Fibroblast of the aortic adventitia (primary cell): Measurements from ENCODE around the gene LRRC59. TPM values are rescaled to one million over a fixed set of nuclear protein-coding genes. Genes with fewer than 3 reads are reported as not detected.

Source experiments
- DNase-seq: peaks from one replicate; pipeline ENCODE4 v3.0.0-alpha.2; 2010; ENCODE audit warnings: low read depth
- H3K4me3 ChIP-seq: 2 replicates; pipeline ENCODE4 v1.5.1; 2011; ENCODE audit warnings: low read depth, mild to moderate bottlenecking, control low read depth, low read length, moderate library complexity
- CTCF ChIP-seq: IDR thresholded peaks from 2 replicates; pipeline ENCODE4 v1.5.1; 2011; ENCODE audit warnings: mild to moderate bottlenecking, low read length, control low read depth, inconsistent platforms; ENCODE audit not compliant: insufficient read depth
- total RNA-seq: library from RNA; depleted of rRNA; stranded (reverse); fragments of >200 nt; gene quantifications from 2 replicates; pipeline ENCODE4 v1.2.3, GENCODE V29; 2012; ENCODE audit warnings: low replicate concordance

Gene LRRC59
- total RNA-seq, 1 donor = 126 TPM

DNA sequence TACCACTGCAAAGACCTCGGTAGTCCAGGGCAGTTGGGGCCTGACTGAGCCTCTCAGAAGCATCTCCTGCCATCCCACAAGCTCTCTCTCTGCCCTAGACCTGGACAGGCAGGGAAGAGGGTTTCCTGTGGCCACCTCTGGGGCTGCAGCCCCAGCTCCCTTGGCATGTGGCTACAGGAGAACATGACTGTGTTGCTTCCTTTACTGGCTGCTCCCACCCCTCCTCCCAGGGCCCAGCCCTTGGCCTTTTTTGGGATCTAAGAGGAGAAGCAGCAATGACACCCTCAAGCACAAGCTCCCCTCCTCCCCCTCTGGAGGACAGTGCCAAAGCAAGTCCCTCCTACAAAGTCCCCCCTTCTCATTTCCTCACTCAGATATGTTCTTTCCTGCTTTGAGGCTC, 29.9 kb downstream of the LRRC59 start:
- TF ChIP-seq CTCF = no peak
- H3K4me3 ChIP-seq = no peak overlapping the region
- DNase-seq = no peak

DNA sequence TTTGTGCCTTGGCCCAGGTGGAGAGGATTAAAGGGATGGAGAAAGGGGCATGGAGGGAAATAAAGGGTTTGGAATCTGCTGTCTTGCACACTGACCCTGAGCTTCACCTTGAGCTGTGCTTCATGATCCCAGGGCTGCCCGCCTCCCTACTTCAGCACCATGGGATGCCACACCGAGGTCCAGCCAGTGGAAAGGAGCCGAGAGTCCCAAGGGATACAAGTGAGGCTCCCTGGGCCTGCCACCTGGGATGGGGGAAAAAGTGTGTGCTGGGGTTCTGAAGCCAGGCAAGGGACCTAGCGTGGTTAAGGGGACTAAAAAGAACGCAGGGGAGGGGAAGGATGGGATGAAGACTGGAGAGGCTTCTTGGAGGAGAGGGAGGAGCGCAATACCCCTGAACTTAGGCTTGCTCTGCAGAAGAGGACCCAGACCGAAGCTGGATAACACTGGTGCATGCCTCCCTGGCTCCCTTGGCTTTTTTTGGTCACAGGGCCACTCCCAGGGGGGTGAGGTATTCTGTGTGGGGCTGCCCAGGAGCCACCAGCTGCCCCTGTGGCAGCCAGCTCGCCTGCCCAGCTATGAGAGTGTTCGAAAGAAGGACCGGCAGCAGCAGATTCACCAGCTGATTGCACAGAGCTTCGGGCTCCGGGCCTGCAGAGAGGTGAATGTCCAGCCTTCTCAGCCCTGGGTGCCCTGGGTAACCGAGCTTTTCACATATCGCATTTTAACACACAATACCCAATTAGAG, 31.5 kb downstream of the LRRC59 start:
- no peak for DNase-seq
- no peak for TF ChIP-seq CTCF
- H3K4me3 ChIP-seq = no peak overlapping the region

DNA sequence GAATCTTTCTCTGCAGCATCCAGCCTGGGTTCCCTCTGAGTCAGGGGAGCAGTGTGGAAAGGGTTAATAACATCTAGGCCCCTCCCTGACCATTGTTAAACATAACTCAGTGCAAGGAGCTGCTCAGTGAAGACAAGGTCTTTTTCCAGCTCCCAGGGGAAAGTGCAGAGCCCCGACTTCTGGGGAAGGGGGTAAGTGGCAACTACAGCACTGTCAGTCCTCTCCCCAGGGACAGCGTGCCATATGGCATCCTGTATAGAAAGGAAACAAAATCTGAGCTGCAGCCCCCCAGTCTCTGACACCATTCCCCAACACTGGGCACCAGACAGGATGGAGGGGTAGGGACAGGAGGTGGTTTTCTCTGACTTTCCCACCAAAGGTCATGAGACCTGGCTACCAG, 32.2 kb downstream of the LRRC59 start:
- no peak for DNase-seq
- H3K4me3 ChIP-seq = no peak overlapping the region
- TF ChIP-seq CTCF = no peak

GRCh38 chr17:50364715-50365114, 32.6 kb downstream of the LRRC59 start:
- DNase-seq = no peak
- no peak overlapping the region for H3K4me3 ChIP-seq
- TF ChIP-seq CTCF = no peak

DNA sequence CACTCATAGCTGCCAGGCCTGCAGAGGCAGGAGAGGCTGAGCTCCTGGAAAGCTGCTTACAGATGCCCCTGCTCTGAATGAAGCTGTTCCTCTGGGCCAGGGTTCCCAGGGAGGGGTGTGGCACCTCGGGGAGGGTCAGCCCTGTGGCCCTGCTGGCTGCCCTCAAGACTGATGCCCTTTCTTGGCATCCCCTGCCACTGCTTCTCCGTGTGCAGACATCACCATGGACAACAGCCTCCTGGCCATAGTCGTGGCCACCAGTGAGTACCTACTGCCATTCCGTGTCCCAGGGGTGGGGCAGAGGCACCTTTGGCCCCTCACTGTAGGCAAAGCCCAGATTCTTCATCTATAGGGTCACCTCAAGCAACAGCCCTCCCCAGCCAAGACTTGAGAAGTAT, 33.3 kb downstream of the LRRC59 start:
- DNase-seq = no peak
- H3K4me3 ChIP-seq = no peak overlapping the region
- no peak for TF ChIP-seq CTCF

- TF ChIP-seq CTCF = no peak
Measured at GRCh38 chr17:50363217-50364060, 33.9 kb downstream of the LRRC59 start.

More at GRCh38 chr17:50363217-50364060, 33.9 kb downstream of the LRRC59 start:
- no peak overlapping the region for H3K4me3 ChIP-seq
- peak; percentile 52 for DNase-seq
